C4-2B (cell line): ENCODE data around the gene LAP3.

Source experiments
- H3K27ac ChIP-seq: fragments of 450-650 bp; 2 replicates; pipeline ENCODE4 v1.5.1; 2017
- CTCF ChIP-seq: fragments of 450-650 bp; conservative IDR thresholded peaks from 2 replicates; pipeline ENCODE4 v1.5.1; 2017; ENCODE audit warnings: mild to moderate bottlenecking
- ZFX ChIP-seq: fragments of 450-650 bp; IDR thresholded peaks from 2 replicates; pipeline ENCODE4 v1.6.1; 2017

LAP3 gene

GRCh38 chr4:17599826-17600225 is 22.8 kb downstream of the LAP3 start:
- TF ChIP-seq CTCF (no peak), ZFX (no peak)
- H3K27ac ChIP-seq = no peak overlapping the region

GRCh38 chr4:17605236-17605635 is 28.2 kb downstream of the LAP3 start:
- no peak overlapping the region for H3K27ac ChIP-seq
- TF ChIP-seq CTCF (no peak), ZFX (no peak)

- peak overlapping the region; percentile 84 for H3K27ac ChIP-seq
- TF ChIP-seq CTCF = no peak
- no peak for TF ChIP-seq ZFX
Measured at GRCh38 chr4:17613761-17614415, 36.9 kb downstream of the LAP3 start.

GRCh38 chr4:17614416-17615299 is 37.7 kb downstream of the LAP3 start, which contains the start of gene MED28:
MED28 (plus strand) TSS chr4:17614641; CDS start chr4:17614655, 14 bp downstream.
- no peak for TF ChIP-seq CTCF
- TF ChIP-seq ZFX = no peak
- H3K27ac ChIP-seq = peak within 1 kb of the TSS; percentile 84

GRCh38 chr4:17616283-17616682 is 39.3 kb downstream of the LAP3 start:
- TF ChIP-seq ZFX (no peak), CTCF (no peak)
- H3K27ac ChIP-seq = no peak overlapping the region

- H3K27ac ChIP-seq = no peak overlapping the region
- no peak for TF ChIP-seq CTCF
- TF ChIP-seq ZFX = no peak
Measured at GRCh38 chr4:17618926-17619325, 41.9 kb downstream of the LAP3 start.
